Measurements from ENCODE around the gene OOSP4A. TPM values are rescaled to one million over a fixed set of nuclear protein-coding genes. Genes with fewer than 3 reads are reported as not detected.

The OOSP4A gene
- not detected for total RNA-seq
- long read RNA-seq, result 0 reads

DNA sequence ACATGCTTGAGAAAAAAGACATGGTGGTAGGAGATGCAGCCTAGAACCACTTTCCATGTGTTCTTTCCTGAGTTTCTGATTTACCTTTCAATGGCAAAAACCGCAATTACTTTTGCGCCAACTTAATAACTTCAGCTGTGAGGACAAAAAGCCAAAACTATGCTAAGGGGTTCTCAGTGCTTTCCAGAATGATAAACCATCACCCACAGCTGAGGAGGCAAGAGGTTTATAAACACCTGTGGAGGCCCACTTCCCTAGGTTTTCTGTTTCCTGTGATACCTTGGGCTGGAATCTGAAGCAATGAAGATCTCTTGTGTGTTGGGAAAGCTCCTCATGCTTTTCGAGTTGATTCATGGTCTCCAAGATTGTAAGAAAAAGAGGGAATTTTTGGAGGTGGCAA is at the start of gene OOSP4A:
TSS of gene OOSP4A (plus strand) at position 301 of the 400 bp plus-strand sequence. CDS start at position 301, 0 bp downstream.
- DNase-seq (no peak), ATAC-seq (no peak)
- intact Hi-C loops (cut with DNase I, micrococcal nuclease), result no loop called here

DNA sequence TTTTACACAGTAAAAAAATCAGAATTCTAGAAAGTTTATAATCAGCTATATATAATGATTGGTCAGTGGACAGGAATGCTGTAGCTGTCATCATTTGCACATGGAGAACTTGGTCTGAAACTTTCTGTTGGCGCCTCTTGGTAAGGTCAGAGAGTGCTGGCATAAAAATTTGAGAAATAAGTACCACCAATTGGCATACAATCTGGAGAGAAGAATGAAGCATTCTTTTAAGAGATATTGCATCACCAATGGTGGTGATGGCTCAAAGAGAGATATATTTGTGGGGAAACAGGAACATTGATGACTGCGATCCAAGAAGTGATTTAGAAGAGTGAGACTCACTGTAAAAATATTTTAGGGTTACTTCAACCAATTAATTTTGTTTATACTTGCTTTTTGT is 45.4 kb upstream of the OOSP4A start:
- no peak for ATAC-seq
- intact Hi-C loops (cut with DNase I, micrococcal nuclease), result no loop called here
- DNase-seq, result no peak

DNA sequence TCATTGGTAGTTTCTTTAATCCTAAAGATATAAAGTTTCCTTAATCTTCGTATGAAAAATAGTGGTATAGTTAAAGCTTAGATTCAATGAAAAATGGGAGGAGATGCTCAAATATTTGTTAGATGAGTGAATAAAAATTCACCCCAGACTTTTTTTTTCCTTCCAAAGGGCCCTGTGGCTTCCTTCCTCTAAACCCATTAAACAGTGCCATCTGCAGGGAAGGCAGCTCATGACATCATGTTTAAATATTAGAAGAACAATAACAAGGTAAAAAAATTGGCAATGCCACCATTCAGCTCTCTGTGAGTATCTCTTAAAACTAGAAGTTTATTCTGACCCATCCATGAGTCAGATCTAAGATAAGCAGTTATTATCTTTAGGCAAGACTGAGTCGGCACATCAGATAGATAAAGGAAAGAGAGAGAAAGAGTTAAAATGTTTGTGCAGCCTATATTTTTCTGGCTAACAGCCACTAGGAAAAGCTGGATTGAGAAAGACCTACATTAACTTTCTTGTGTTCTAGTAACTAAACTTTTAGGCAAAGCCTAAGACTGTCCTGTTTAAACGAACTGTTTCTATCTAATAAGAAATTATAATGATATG is 44.7 kb upstream of the OOSP4A start:
- ATAC-seq, result peak; percentile 59
- DNase-seq, result peak in 1 of 2 donors; percentile 43
- intact Hi-C loops (cut with DNase I, micrococcal nuclease), result no loop called here

DNA sequence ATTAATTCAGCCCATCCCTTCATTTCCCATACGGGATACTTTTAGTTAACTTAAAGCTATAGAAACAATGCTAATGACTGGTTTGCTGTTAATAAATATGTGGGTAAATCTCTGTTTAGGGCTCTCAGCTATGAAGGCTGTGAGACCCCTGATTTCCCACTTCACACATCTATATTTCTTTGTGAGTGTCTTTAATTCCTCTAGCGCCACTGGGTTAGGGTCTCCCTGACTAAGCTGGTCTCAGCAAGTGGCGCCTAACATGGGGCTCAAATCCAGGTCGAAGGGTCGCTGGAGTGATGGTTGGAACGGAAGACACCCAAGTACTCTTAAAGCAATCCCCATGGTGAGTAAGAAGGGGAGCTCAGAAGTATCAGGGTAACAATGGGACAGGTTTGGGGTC is 40.0 kb upstream of the OOSP4A start:
- DNase-seq (peak in 1 of 2 donors; percentile 8), ATAC-seq (no peak)
- intact Hi-C loops (cut with DNase I, micrococcal nuclease), result no loop called here

DNA sequence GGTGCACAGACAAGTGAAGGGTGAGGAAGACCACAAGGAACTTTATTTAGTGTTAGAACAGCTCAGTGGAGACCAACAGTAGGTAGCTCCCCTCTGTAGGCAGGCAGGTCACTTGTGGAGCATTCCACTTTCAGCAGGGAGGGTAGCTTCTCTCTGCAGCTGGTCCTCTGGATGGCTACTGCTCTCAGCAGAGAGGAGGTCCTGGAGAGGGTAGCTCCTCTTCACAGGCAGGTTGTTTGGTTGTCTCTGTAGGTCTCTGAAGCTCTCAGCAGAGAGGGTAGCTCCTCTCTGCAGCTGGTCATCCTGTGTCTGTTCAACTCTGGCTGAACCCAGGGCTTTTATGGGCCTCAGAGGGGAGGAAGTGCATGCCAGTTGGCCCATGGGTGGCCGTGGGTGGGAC is 32.1 kb upstream of the OOSP4A start:
- ATAC-seq (no peak), DNase-seq (no peak)
- intact Hi-C loops (cut with DNase I, micrococcal nuclease), result no loop called here

DNA sequence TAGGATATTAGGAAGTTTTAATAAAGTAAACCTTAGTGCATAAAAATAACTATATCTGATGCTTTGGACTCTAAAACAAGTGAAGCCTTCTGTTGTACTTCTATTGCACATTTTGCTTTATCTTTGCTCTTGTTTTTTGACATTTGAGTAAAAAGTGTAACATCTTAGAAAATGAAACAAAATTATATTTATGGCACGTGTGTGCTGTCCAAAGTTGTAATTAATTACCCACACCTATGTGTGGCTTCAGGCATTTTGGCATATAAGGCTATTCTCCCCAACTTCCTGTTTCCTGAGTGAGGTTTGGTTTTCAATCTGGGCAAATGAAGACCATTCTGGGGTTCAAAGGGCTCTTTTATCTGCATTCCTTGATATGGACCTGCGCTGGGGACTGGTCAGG is 25.7 kb upstream of the OOSP4A start, which contains the start of gene OOSP1:
TSS of gene OOSP1 (plus strand) at position 301 of the 400 bp plus-strand sequence. CDS start at position 324, 23 bp downstream.
- DNase-seq (no peak), ATAC-seq (no peak)
- intact Hi-C loops (cut with DNase I, micrococcal nuclease), result no loop called here

DNA sequence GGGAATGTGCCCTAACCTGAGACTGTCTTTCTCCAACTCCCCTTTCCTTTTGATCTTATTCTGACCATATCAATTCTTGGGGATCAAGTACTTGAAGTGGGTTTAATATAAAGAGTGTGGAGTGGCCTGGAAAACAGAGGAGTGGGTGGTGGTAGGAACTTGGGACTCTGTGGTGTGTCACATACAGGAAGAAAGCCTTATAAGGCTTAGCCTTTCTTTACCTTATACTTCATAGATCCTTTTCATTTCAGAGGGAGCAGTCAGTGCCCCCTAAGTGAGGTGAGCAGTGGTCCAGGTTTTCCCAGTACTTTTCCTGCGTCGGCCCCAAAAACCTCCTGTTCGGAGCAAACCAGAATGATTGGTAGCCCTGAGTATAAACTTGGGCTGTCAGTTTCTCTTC is 25.1 kb upstream of the OOSP4A start:
- ATAC-seq, result no peak
- intact Hi-C loops (cut with DNase I, micrococcal nuclease), result no loop called here
- no peak for DNase-seq

DNA sequence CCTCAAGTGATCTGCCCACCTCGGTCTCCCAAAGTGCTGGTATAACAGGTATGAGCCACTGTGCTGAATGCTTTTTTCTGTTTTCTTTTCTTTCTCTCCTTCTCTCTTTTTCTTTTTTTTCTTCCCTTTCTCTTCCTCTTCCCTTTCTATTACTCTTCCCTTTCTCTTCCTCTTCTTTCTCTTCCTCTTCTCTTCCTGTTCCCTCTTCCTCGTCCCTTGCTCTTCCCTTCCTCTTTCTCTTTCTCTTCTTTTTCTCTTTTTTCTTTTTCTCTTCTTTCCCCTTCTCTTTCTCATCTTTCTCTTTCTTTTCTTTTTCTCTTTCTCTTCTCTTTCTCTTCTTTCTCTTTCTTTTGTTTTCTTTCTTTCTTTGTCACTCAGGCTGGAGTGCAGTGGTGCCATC is 24.4 kb upstream of the OOSP4A start:
- intact Hi-C loops (cut with DNase I, micrococcal nuclease), result no loop called here
- DNase-seq (no peak), ATAC-seq (no peak)

DNA sequence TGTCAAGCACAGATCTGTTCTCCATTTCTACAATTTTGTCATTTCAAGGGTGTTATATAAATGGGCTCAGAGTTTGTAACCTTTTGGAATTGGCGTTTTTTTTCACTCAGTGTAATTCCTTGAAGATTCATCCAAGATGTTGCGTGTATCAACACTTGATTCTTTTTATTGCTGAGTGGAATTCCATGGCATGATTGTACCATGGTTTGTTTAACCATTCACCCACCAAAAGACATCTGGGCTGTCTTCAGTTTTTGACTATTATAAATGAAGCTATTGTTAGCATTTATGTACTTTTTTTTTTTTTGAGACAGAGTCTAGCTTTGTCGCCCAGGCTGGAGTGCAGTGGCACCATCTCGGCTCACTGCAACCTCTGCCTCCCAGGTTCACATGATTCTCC is 22.7 kb upstream of the OOSP4A start:
- intact Hi-C loops (cut with DNase I, micrococcal nuclease), result no loop called here
- ATAC-seq (no peak), DNase-seq (no peak)

DNA sequence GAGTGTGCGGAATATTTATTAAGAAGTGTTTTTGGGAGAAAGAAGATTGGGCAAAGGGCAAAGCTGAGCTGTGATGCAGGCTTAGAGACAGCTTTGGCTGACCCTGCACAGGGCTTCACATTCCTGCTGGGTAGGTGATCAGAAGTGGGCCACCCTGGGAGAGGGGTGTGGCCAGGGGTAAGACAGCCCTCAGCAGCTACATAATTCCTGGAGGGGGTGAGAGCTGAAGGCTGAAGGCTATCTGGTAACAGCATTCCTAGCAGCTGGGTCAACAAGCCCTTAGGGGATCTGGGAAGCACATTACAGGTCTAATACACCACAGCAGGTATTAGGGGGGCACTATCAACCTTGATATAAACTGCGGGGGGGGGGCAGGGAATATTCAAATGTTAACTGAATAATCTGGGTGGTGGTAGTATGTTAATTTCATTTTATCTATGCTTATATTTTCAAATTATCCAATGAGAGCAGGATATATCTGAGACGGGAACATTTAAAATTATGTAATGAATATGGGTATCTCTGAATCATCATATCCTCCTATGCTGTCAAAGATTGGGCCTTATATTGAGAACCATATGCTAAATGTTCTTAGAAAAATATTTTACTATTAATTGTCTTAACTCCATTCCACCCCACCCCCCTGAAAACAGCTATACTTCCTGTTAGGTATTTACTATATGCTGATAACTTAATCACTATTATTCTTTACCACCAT is 19.7 kb upstream of the OOSP4A start:
- ATAC-seq (no peak), DNase-seq (no peak)
- intact Hi-C loops (cut with DNase I, micrococcal nuclease), result no loop called here

DNA sequence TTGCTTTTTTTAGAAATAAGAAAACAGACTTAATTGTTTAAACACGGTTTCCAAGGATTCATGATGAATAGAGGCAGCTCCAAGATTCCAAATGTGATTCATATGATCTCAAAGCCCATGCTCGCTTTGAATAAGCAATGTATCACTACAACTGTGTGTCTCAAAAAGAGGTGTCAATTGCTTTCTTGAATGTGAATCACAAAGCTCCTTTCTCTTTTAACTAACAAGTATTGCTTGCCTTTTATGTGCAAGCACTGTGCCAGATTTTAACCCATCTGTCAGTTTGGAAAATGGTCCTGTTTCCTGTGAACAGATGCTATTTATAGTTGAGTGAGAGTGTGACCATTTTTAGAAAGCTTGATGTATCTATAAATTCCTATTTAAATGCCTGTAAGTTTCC is 19.1 kb upstream of the OOSP4A start:
- no peak for DNase-seq
- no peak for ATAC-seq
- intact Hi-C loops (cut with DNase I, micrococcal nuclease), result no loop called here

DNA sequence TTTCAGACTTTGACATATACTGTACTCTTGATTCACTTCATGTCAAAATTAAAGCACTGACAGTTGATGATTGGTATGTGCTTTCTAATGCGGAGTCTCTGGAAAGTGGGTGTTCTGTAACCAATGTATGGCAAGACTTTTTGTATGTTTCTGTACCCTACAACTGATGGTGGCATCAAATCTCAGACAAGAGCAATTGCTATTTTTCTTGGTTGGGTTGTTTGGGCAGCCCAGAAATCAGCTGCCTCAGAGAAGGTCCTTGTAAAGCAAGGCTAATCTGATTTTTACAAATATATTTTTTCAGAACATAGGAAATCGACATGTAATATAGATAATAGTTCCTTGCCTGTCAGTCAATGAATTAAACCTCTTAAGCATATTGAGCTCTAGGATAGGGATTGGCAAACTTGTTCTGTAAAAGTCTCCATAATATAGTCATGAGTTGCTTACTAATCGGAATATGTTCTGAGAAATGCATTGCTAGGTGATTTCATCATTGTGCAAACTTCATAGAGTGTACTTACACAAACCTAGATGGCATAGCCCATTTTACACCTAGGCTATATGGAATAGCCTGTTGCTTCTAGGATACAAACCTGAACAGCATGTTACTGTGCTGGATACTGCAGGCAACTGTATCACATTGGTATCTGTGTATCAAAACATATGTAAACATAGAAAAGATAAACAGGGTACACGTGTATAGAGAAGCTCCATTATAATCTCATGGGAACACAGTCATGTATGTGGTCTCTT is 10.2 kb upstream of the OOSP4A start:
- intact Hi-C loops (cut with DNase I, micrococcal nuclease), result no loop called here

DNA sequence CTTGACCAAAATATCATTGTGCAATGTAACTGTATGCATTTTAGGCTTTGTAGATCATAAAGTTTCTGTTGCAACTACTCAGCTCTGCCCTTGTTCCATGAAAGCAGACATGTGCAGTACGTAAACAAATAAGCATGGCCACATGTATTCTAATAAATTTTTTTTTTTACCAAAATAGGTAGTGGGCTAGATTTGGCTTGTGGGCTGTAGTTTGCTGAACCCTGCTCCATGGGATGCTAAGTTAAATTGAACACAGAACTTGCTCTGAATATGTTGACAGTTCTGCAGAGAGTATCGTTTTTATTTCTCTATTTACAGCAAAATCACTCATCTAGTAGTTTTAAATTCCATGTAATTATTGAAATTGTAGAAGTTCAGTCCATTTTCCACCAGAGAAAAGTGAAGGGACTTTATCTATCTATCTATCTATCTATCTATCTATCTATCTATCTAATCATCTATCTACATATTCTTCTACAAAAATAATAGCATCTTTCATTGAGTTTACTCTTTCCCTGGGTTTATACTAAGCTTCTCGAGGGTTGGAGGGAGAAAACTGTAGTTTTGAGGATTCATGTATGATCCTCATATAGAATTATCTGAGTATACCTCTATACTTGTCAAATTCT is 9.5 kb upstream of the OOSP4A start:
- DNase-seq, result no peak
- intact Hi-C loops (cut with DNase I, micrococcal nuclease), result no loop called here
- no peak for ATAC-seq

More for the DNA sequence above, 10.2 kb upstream of the OOSP4A start:
- DNase-seq (no peak), ATAC-seq (no peak)

DNA sequence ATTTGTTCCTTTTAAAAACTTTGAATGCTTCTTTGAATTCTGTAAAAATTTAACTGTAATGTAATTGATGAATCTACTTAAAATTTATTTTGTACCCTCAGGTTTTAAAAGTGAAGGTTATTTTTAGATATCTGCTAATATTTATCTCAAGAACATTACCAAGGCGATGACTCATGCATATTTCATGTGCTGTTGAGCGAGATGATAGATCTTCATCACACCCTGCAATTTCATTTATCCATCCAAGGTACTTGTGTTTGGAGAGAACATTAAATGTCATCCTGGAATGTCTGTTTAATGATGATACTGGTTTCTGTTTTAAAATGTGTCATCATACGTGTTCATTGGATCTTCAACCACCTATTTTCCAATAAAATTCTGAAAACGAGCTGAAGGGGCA is 6.7 kb upstream of the OOSP4A start:
- ATAC-seq, result no peak
- intact Hi-C loops (cut with DNase I, micrococcal nuclease), result no loop called here
- DNase-seq, result no peak

DNA sequence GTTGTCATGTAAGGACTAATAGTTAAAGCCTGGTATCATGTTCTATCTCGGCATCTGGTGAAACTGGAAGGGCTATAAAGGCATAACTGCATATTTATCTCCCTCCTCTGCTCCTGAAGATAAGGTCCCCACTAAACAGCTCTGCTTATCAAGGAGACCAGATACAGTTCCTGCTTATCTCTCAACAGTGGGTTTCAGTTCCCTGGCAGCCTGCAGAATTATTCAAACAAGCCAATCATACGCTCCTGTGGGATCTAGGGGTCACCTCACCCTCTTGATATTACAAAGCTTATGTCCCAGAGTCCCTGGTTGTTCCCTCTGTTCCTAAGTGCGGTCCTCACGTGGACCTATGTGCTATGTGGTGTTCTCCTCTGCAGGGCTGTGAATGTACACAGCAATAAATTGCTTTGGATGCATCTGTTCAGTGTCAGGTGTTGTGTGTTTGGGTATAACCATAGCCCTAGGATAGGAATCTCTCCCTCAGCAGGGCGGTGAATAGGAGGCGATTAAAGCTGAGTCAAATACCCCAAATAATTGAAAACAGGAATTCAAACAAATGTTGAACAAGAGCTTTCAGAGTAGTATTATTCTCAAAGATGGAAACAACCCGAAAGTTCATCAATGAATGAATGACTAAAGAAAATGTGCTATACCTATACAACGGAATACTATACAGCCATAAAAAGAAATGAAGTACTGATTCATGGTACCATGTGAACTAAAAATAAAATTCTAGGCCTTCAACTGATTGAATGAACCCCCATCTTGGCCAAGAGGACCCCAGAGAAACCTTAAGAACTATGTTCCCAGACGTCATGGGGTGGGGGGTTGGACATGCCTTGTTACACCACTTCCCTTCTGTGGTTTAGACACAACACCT is 3.1 kb upstream of the OOSP4A start:
- ATAC-seq (peak; percentile 59), DNase-seq (peak; percentile 24 to 44)
- intact Hi-C loops (cut with DNase I, micrococcal nuclease), result no loop called here

DNA sequence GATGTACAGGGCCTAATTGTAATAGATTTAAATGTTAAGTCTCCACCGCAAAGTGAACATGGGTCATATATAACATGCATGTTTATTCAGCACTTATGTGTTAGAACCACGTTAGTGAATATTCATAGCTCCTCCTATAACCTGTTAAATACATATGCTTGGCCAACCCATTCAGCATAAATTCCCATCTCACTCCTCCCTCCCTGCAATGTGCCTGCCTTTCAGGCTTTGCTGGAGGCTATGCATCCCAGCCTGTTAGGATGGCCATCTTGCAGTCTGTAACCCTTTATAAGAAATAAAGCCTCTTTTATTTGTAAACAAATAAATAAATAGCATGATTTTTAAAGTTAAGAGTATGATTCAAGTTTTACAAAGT is 1.7 kb upstream of the OOSP4A start:
- intact Hi-C loops (cut with DNase I, micrococcal nuclease), result no loop called here
- peak; percentile 10 to 32 for DNase-seq
- peak; percentile 66 for ATAC-seq

DNA sequence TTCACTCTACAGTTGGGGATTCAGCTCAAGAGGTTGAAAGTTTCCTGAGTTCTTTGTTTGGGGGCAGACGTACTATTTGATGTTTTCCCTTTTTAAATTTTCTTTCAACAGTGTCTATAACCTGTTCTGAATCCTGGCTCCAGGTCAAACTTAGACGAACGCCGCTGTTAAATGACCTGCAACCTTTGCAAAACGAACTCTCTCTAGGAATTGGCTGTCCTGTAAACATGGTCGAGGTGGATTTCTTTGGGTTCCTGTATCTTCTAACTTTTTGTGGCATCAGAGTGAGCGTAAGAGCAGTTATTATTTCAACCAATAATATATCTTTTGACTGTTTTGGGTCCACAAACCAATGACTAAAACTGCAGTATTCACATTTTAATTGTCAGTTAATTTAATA is 1.6 kb downstream of the OOSP4A start:
- no peak for ATAC-seq
- intact Hi-C loops (cut with DNase I, micrococcal nuclease), result no loop called here

DNA sequence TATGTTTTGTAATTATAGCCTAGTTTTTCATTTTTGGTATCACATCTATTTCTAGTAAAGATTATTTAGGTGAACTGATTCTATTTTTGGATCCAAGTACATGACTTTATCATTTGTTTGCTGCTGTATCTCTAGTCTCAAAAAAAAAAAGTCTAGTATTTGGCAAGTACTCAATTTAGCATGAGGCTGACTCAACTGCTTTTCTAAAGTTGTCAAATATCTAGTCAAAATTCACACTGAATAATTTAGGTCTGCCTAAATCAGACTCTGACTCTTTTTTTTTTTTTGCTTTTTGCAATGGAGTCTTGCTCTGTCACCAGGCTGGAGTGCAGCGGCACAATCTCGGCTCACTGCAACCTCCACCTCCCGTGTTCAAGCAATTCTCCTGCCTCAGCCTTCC is 2.4 kb downstream of the OOSP4A start:
- DNase-seq (no peak), ATAC-seq (no peak)
- intact Hi-C loops (cut with DNase I, micrococcal nuclease), result no loop called here

More for the DNA sequence above, 1.6 kb downstream of the OOSP4A start:
- DNase-seq, result no peak

All from left colon (tissue), 2 donors.